H7 (cell line): ENCODE results near the gene TULP1. TPM values are rescaled to one million over a fixed set of nuclear protein-coding genes. Genes with fewer than 3 reads are reported as not detected.
A peak's percentile ranks its signal among the peaks of the same experiment; 100 is the strongest.

ENCODE experiments used
- DNase-seq: peaks from one replicate; pipeline ENCODE4 v3.0.0; 2012
- H3K27me3 ChIP-seq: 2 replicates; pipeline ENCODE4 v1.6.0; 2011; ENCODE audit warnings: mild to moderate bottlenecking, low read length; ENCODE audit not compliant: control insufficient read depth, insufficient read depth
- H3K36me3 ChIP-seq: replicated peaks from 2 replicates; pipeline ENCODE4 v1.5.1; 2011; ENCODE audit warnings: low read length; ENCODE audit not compliant: control insufficient read depth, insufficient read depth
- H3K4me3 ChIP-seq: 2 replicates; pipeline ENCODE4 v1.5.1; 2011; ENCODE audit warnings: low read depth, mild to moderate bottlenecking, control low read depth, low read length, moderate library complexity; ENCODE audit not compliant: insufficient read depth
- total RNA-seq: library from RNA; depleted of rRNA; stranded (reverse); fragments of >200 nt; shearing (Covaris generic); gene quantifications from 2 replicates; pipeline ENCODE4 v1.2.3, GENCODE V29; 2014

Gene TULP1
- total RNA-seq, 1 experiment from 2014 or later: 1.3 TPM

DNA sequence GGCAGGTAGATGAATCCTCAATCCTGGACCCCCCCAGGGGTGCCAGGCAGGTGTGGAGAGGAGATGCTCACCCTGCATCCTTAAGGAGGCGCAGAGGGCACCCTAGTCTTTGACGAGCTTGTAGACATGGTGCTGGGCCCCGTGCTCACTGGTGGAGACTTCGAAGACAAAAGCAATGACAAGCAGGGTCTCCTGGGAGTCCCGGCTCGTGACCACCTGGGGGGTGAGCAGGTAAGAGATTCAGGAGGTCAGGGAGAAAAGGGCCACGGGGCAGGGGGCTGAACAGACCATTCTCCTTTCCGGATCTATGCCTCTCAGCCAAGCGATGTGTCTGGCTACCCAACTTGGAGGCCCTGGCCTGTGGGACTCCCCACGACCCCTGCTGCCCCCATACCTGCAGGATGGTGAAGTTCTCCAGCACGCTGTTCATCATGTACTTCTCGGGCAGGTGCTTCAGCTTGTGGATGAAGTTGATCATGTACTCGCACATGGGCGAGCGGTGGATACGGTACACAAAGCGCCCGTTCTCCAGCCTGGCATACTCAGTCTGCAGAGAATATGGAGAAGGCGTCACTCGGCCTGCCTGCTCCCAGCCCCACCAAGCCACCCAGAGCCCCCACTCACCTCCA is 37.6 kb downstream of the TULP1 start:
- no peak for DNase-seq
- peaks cover 24% of the 10 kb centered on the region for H3K36me3 ChIP-seq

GRCh38 chr6:35474131-35474941 is 38.4 kb downstream of the TULP1 start:
- peaks cover 30% of the 10 kb centered on the region for H3K36me3 ChIP-seq
- no peak overlapping the region for H3K4me3 ChIP-seq
- peak; percentile 73 for DNase-seq
- H3K27me3 ChIP-seq: no peaks in the 10 kb centered on the region

More for the DNA sequence above, 37.6 kb downstream of the TULP1 start:
- Histone ChIP-seq H3K27me3 (no peaks in the 10 kb centered on the region), H3K4me3 (no peak overlapping the region)

- no peak overlapping the region for H3K4me3 ChIP-seq
- no peak for DNase-seq
- peaks cover 33% of the 10 kb centered on the region for H3K36me3 ChIP-seq
- H3K27me3 ChIP-seq: no peaks in the 10 kb centered on the region
Measured at GRCh38 chr6:35473850-35474130, 38.9 kb downstream of the TULP1 start.

DNA sequence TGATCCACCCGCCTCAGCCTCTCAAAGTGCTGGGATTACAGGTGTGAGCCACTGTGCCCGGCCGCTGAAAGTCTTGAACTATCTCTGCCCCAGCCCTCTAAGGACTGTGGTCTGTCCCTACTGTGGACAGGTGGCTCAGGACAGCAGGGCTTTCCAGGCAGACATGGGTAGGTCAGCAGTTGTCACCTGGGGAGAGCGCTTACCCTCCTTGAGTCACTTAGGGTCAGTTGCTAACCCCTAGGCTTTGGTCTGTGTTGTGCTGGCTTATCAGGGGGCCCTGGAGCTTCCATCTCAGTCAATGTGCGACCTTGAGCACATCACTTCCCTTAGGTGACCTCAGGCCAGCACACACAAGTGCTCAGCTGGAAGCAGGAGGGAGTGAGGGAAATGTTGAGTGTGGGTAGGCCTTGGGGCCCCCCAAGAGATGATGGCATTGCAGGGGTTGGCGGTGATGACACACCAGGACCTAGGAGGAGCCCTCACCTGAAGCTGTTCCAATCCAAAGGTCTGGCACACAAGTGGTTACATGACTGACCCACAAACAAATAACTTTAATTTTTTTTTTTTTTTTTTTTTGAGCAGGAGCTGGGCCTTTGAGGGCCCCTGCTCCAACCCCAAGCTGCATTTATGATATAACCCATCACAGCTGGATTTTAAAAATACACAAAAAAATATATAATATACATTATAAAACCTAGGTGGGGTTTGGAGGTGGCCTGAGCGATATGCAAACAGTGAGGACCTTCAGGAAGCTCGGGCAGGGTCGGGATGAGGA is 39.4 kb downstream of the TULP1 start:
- peaks cover 33% of the 10 kb centered on the region for H3K36me3 ChIP-seq
- DNase-seq: peak; percentile 55
- H3K4me3 ChIP-seq: no peak overlapping the region
- no peaks in the 10 kb centered on the region for H3K27me3 ChIP-seq

- Histone ChIP-seq H3K36me3 (peaks cover 31% of the 10 kb centered on the region), H3K4me3 (no peak overlapping the region), H3K27me3 (no peaks in the 10 kb centered on the region)
- no peak for DNase-seq
Measured at GRCh38 chr6:35471836-35472345, 40.8 kb downstream of the TULP1 start.

GRCh38 chr6:35470663-35471120 is 42.0 kb downstream of the TULP1 start:
- Histone ChIP-seq H3K27me3 (no peaks in the 10 kb centered on the region), H3K36me3 (peaks cover 34% of the 10 kb centered on the region), H3K4me3 (no peak overlapping the region)
- no peak for DNase-seq

DNA sequence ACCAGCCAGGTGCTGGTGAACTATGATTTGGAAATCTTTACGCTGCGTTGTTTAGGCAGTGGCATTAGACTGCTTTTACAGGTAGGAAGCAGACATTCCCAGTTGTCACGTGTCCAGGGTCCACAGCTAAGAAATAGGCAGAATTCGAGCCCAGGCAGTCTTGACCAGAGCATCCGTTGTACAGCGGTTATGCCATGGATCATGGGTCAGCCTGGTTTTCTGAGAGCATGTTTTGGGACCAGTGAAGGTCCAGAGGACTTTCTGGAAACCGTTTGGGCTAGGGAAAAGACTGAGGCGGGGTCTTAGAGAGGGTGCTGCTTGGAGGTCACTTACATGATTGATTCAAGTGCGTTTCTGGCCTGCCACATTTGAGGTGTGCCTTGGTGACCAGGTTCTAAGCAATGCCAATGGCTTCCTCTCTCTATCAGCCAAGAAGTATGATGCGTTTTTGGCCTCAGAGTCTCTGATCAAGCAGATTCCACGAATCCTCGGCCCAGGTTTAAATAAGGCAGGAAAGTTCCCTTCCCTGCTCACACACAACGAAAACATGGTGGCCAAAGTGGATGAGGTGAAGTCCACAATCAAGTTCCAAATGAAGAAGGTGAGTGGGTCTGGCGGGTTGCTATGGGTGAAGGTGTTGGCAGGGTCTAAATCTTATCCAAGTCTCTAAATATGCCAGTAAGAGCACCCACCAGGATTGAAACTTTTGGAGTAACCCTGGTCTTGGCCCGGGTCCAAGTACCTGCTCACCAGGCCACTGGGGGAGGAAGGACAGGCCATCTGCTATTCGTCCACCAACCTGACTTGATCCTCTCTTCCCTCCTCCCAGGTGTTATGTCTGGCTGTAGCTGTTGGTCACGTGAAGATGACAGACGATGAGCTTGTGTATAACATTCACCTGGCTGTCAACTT is 42.7 kb downstream of the TULP1 start:
- Histone ChIP-seq H3K36me3 (peaks cover 33% of the 10 kb centered on the region), H3K4me3 (peak overlapping the region; percentile 100), H3K27me3 (no peaks in the 10 kb centered on the region)
- no peak for DNase-seq

GRCh38 chr6:35468980-35469750 is 43.5 kb downstream of the TULP1 start:
- peak; percentile 72 for DNase-seq
- H3K27me3 ChIP-seq: no peaks in the 10 kb centered on the region
- peaks cover 33% of the 10 kb centered on the region for H3K36me3 ChIP-seq
- H3K4me3 ChIP-seq: peak overlapping the region; percentile 100

GRCh38 chr6:35468181-35468979 is 44.3 kb downstream of the TULP1 start, which contains the start of gene RPL10A:
Gene RPL10A, plus strand, starts transcription at chr6:35468401. Its CDS starts 34 bp downstream, at chr6:35468435.
- H3K36me3 ChIP-seq: peaks cover 32% of the 10 kb centered on the region
- H3K27me3 ChIP-seq: no peaks in the 10 kb centered on the region
- DNase-seq: peak; percentile 98
- peak within 1 kb of the TSS; percentile 100 for H3K4me3 ChIP-seq

GRCh38 chr6:35465646-35466045 is 47.0 kb downstream of the TULP1 start:
- Histone ChIP-seq H3K4me3 (no peak overlapping the region), H3K36me3 (peaks cover 19% of the 10 kb centered on the region), H3K27me3 (no peaks in the 10 kb centered on the region)
- no peak for DNase-seq

DNA sequence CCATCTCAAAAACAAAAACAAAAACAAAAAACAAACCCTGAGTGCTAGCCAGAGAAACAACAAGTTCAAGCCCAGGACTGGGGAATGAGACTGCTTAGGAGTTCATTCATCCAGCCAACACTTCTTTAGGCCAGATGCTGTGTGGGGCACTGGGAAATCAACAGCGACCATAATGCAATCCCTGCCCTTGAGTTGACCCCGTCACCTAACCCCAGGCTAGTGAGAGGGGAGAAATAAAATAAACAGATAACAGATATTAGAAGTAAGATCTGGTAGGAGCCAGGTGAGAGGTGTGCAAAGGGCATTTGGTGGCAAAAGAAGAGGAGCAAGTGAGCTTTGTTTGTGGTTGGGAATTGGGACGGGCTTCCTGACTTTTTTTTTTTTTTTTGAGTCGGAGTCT is 49.4 kb downstream of the TULP1 start:
- no peak for DNase-seq
- Histone ChIP-seq H3K4me3 (no peak overlapping the region), H3K27me3 (no peaks in the 10 kb centered on the region), H3K36me3 (peaks cover 13% of the 10 kb centered on the region)

DNA sequence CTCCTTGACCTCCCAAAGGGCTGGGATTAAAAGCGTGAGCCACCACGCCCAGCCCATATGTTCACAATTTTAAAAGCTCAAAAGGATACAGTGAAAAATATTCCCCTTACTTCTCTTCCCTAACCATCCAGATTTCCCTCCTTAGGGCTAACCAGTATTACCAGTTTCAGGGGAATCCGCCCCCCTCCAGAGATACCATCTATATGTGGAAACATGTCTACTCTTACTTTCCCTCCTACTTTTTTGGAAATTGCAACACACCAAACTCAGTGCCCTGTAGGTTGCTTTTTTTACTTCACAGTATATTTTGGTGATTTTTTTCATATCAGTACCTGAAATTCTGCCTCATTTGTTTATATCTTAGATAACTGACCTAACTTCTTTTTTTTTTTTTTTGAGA is 51.4 kb downstream of the TULP1 start:
- H3K27me3 ChIP-seq: no peaks in the 10 kb centered on the region
- DNase-seq: no peak
- peaks cover 10% of the 10 kb centered on the region for H3K36me3 ChIP-seq
- no peak overlapping the region for H3K4me3 ChIP-seq

- H3K27me3 ChIP-seq: no peaks in the 10 kb centered on the region; the same call in 1 of the 2 replicates
- DNase-seq: no peak
- H3K36me3 ChIP-seq: peaks cover 9% of the 10 kb centered on the region
- H3K4me3 ChIP-seq: no peak overlapping the region
Measured at GRCh38 chr6:35457907-35458306, 54.8 kb downstream of the TULP1 start.
